Mesothelial cell of epicardium (in vitro differentiated cells): Measurements from ENCODE around the gene IRF8. TPM values are rescaled to one million over a fixed set of nuclear protein-coding genes. Genes with fewer than 3 reads are reported as not detected.

Source experiments
- DNase-seq, 2 experiments: peaks; one replicate each; pipeline ENCODE4 v3.0.0; 2021; ENCODE audit warnings: low spot score in 2 of 2; ENCODE audit not compliant: unreplicated experiment in 2 of 2
- H3K27ac Mint-ChIP-seq: 2 replicates; pipeline ENCODE4 v1.8.0; 2021; ENCODE audit warnings: mixed read lengths
- H3K27me3 Mint-ChIP-seq: 2 replicates; pipeline ENCODE4 v1.8.0; 2021; ENCODE audit warnings: low read depth, mixed read lengths
- H3K36me3 Mint-ChIP-seq: 2 replicates; pipeline ENCODE4 v1.8.0; 2021; ENCODE audit warnings: mixed read lengths
- H3K4me1 Mint-ChIP-seq: 2 replicates; pipeline ENCODE4 v1.8.0; 2021; ENCODE audit warnings: mixed read lengths
- H3K4me3 Mint-ChIP-seq: 2 replicates; pipeline ENCODE4 v1.8.0; 2021; ENCODE audit warnings: mild to moderate bottlenecking, moderate library complexity, mixed read lengths
- H3K9me3 Mint-ChIP-seq: 2 replicates; pipeline ENCODE4 v1.8.0; 2021; ENCODE audit warnings: mixed read lengths
- total RNA-seq: library from RNA; stranded (reverse); gene quantifications from 3 replicates; pipeline ENCODE4 v1.2.1, GENCODE V29; 2021
- TF ChIP-seq, protein P1 (sequence below): fragments of 200-600 bp; sonication (generic); IDR thresholded peaks from one replicate; pipeline ENCODE4 v1.5.0; 2021; ENCODE audit warnings: antibody characterized with exemption; ENCODE audit not compliant: unreplicated experiment

Gene IRF8
- total RNA-seq, 1 donor from 2014 or later = 5.8 TPM

- no peaks in the 10 kb centered on the region for H3K9me3 Mint-ChIP-seq
- TF ChIP-seq, protein P1, sequence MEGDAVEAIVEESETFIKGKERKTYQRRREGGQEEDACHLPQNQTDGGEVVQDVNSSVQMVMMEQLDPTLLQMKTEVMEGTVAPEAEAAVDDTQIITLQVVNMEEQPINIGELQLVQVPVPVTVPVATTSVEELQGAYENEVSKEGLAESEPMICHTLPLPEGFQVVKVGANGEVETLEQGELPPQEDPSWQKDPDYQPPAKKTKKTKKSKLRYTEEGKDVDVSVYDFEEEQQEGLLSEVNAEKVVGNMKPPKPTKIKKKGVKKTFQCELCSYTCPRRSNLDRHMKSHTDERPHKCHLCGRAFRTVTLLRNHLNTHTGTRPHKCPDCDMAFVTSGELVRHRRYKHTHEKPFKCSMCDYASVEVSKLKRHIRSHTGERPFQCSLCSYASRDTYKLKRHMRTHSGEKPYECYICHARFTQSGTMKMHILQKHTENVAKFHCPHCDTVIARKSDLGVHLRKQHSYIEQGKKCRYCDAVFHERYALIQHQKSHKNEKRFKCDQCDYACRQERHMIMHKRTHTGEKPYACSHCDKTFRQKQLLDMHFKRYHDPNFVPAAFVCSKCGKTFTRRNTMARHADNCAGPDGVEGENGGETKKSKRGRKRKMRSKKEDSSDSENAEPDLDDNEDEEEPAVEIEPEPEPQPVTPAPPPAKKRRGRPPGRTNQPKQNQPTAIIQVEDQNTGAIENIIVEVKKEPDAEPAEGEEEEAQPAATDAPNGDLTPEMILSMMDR = no peak
- H3K36me3 Mint-ChIP-seq = no peaks in the 10 kb centered on the region
- no peak overlapping the region for H3K27ac Mint-ChIP-seq
- no peak overlapping the region for H3K4me3 Mint-ChIP-seq
- peaks cover 13% of the 10 kb centered on the region for H3K4me1 Mint-ChIP-seq
- DNase-seq = no peak
- H3K27me3 Mint-ChIP-seq = peaks cover 45% of the 10 kb centered on the region
Observed at GRCh38 chr16:85882181-85882810, 16.7 kb upstream of the IRF8 start.

GRCh38 chr16:85883813-85884212, 15.1 kb upstream of the IRF8 start:
- H3K9me3 Mint-ChIP-seq = no peaks in the 10 kb centered on the region
- TF ChIP-seq, protein P1 = no peak
- H3K36me3 Mint-ChIP-seq = no peaks in the 10 kb centered on the region
- no peak overlapping the region for H3K27ac Mint-ChIP-seq
- no peak overlapping the region for H3K4me3 Mint-ChIP-seq
- peaks cover 52% of the 10 kb centered on the region for H3K27me3 Mint-ChIP-seq
- DNase-seq = no peak
- peaks cover 16% of the 10 kb centered on the region for H3K4me1 Mint-ChIP-seq

GRCh38 chr16:85884808-85885463, 14.0 kb upstream of the IRF8 start:
- peaks cover 58% of the 10 kb centered on the region for H3K27me3 Mint-ChIP-seq
- TF ChIP-seq, protein P1 = no peak

GRCh38 chr16:85885537-85885936, 13.4 kb upstream of the IRF8 start:
- H3K27me3 Mint-ChIP-seq = peaks cover 52% of the 10 kb centered on the region

More at GRCh38 chr16:85884808-85885463, 14.0 kb upstream of the IRF8 start:
- DNase-seq = no peak
- Mint-ChIP-seq H3K4me3 (no peak overlapping the region), H3K36me3 (no peaks in the 10 kb centered on the region), H3K9me3 (no peaks in the 10 kb centered on the region), H3K27ac (no peak overlapping the region), H3K4me1 (peaks cover 16% of the 10 kb centered on the region)

DNA sequence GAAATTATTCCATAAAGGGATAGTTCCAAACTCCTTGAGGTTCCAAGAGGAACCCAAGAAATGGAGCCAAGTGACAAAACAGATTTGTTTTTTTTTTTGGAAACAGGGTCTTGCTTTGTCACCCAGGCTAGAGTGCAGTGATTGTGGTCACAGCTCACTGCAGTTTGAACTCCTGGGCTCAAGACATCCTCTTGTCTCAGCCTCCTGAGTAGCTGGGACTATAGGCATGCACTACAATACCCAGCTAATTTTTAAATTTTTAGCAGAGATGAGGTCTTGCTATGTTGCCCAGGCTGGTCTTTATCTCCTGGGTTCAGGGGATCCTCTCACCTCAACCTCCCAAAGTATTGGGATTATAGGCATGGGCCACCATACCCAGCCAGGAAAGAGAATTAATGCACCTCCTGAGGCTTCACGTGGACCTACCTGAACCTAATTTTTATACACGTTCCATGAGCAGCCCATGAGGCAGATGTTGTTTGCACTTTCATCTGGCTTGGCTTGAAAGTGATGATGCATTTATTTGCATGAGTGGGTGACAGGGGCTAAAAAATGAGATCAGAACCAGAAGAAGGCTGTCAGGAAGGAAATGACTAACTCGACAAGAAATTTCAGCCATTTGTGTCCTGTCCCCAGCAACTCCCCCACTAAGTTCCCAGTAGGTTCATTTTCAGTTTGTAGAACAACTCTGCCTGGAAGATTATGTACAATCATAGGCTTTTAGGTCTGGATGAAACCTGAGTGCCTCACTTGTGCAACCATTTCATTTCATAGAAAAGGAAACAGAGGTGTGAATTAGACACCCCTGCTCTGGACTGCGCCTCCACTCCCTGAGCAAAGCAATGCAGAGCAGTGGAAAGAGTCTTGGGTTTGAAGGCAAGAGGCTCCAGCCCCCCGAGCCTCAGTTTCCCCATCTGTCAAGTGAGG, 10.3 kb upstream of the IRF8 start:
- peaks cover 50% of the 10 kb centered on the region for H3K27me3 Mint-ChIP-seq
- H3K9me3 Mint-ChIP-seq = no peaks in the 10 kb centered on the region
- H3K27ac Mint-ChIP-seq = no peak overlapping the region
- TF ChIP-seq, protein P1 = no peak
- H3K4me3 Mint-ChIP-seq = no peak overlapping the region
- no peaks in the 10 kb centered on the region for H3K36me3 Mint-ChIP-seq
- peaks cover 11% of the 10 kb centered on the region for H3K4me1 Mint-ChIP-seq
- no peak for DNase-seq

More at GRCh38 chr16:85885537-85885936, 13.4 kb upstream of the IRF8 start:
- Mint-ChIP-seq H3K27ac (no peak overlapping the region), H3K4me1 (peaks cover 16% of the 10 kb centered on the region), H3K9me3 (no peaks in the 10 kb centered on the region), H3K36me3 (no peaks in the 10 kb centered on the region), H3K4me3 (no peak overlapping the region)
- TF ChIP-seq, protein P1 = no peak
- no peak for DNase-seq
